GM23338 (cell line): Measurements from ENCODE around the gene APBB1IP. TPM values are rescaled to one million over a fixed set of nuclear protein-coding genes. Genes with fewer than 3 reads are reported as not detected.

Source experiments
- ATAC-seq: fragments of 200-7000 bp; cut with Tn5 transposase; 3 replicates; pipeline ENCODE4 v1.9.1; 2020
- DNase-seq: peaks from one replicate; pipeline ENCODE4 v3.0.0-alpha.2; 2015; ENCODE audit warnings: low spot score
- H2AFZ ChIP-seq: fragments of 200-600 bp; sonication (generic); 2 replicates; pipeline ENCODE4 v1.8.0; 2016; ENCODE audit warnings: antibody characterized with exemption, mild to moderate bottlenecking, moderate library complexity
- H3F3A ChIP-seq: fragments of 200-600 bp; sonication (generic); replicated peaks from 2 replicates; pipeline ENCODE4 v1.8.0; 2017; ENCODE audit warnings: antibody characterized with exemption, mixed run types, low read depth
- H3K27ac ChIP-seq: fragments of 200-600 bp; sonication (generic); 2 replicates; pipeline ENCODE4 v1.6.1; 2016; ENCODE audit warnings: low read depth
- H3K27me3 ChIP-seq: fragments of 200-600 bp; sonication (generic); 2 replicates; pipeline ENCODE4 v1.8.0; 2016; ENCODE audit warnings: mild to moderate bottlenecking, mixed run types, moderate library complexity; ENCODE audit not compliant: insufficient read depth
- H3K36me3 ChIP-seq: fragments of 200-600 bp; sonication (generic); 2 replicates; pipeline ENCODE4 v1.8.0; 2016; ENCODE audit warnings: mild to moderate bottlenecking; ENCODE audit not compliant: insufficient read depth
- H3K4me1 ChIP-seq: fragments of 200-600 bp; sonication (generic); 2 replicates; pipeline ENCODE4 v1.8.0; 2016; ENCODE audit warnings: mild to moderate bottlenecking, moderate library complexity; ENCODE audit not compliant: insufficient read depth
- H3K4me2 ChIP-seq: fragments of 200-600 bp; sonication (generic); 2 replicates; pipeline ENCODE4 v1.7.1; 2017; ENCODE audit warnings: mixed run types
- H3K4me3 ChIP-seq: fragments of 200-600 bp; sonication (generic); 2 replicates; pipeline ENCODE4 v1.6.1; 2016; ENCODE audit warnings: mixed run types
- H3K79me2 ChIP-seq: fragments of 200-600 bp; sonication (generic); replicated peaks from 2 replicates; pipeline ENCODE4 v1.8.0; 2017; ENCODE audit warnings: mild to moderate bottlenecking; ENCODE audit not compliant: insufficient read depth
- H3K9me2 ChIP-seq: fragments of 200-600 bp; sonication (generic); 2 replicates; pipeline ENCODE4 v1.8.0; 2017; ENCODE audit not compliant: insufficient read depth
- H4K20me1 ChIP-seq: fragments of 200-600 bp; sonication (generic); replicated peaks from 2 replicates; pipeline ENCODE4 v1.8.0; 2017; ENCODE audit warnings: mild to moderate bottlenecking; ENCODE audit not compliant: insufficient read depth
- H3K27ac Mint-ChIP-seq: 2 replicates; pipeline ENCODE4 v1.8.0; 2020; ENCODE audit warnings: inconsistent platforms, mild to moderate bottlenecking, moderate library complexity, mixed read lengths
- H3K27me3 Mint-ChIP-seq: 3 replicates; pipeline ENCODE4 v1.8.0; 2022; ENCODE audit warnings: low read depth, mild to moderate bottlenecking, moderate library complexity, mixed read lengths, inconsistent platforms; ENCODE audit not compliant: insufficient read depth, poor library complexity
- H3K36me3 Mint-ChIP-seq: 3 replicates; pipeline ENCODE4 v1.8.0; 2021; ENCODE audit warnings: low read depth, mild to moderate bottlenecking, inconsistent platforms, moderate library complexity, mixed read lengths
- H3K4me1 Mint-ChIP-seq: 3 replicates; pipeline ENCODE4 v1.8.0; 2020; ENCODE audit warnings: mild to moderate bottlenecking, inconsistent platforms, mixed read lengths
- H3K4me3 Mint-ChIP-seq: 3 replicates; pipeline ENCODE4 v1.8.0; 2021; ENCODE audit warnings: moderate library complexity, mild to moderate bottlenecking, inconsistent platforms, mixed read lengths
- H3K9me3 Mint-ChIP-seq: 3 replicates; pipeline ENCODE4 v1.8.0; 2020; ENCODE audit warnings: moderate library complexity, mild to moderate bottlenecking, inconsistent platforms, mixed read lengths
- CREB1 ChIP-seq: fragments of 250-450 bp; sonication (Bioruptor Pico); IDR thresholded peaks from 2 replicates; pipeline ENCODE4 v1.5.0; 2020; ENCODE audit warnings: low read depth, mild to moderate bottlenecking, moderate library complexity
- EZH2 ChIP-seq: fragments of 200-600 bp; sonication (generic); IDR thresholded peaks from one replicate; pipeline ENCODE4 v1.8.0; 2017; ENCODE audit warnings: antibody characterized with exemption, mild to moderate bottlenecking, low read depth; ENCODE audit not compliant: unreplicated experiment
- ZNF114 ChIP-seq: fragments of 250-450 bp; sonication (Bioruptor Pico); IDR thresholded peaks from 2 replicates; pipeline ENCODE4 v1.5.0; 2020; ENCODE audit warnings: mild to moderate bottlenecking, moderate library complexity
- polyA plus RNA-seq: library from polyadenylated mRNA; unstranded; fragments of >200 nt; fragmentation: Nextera tagmentation; extraction: Ambion mirVana; gene quantifications from 2 replicates; pipeline ENCODE4 v1.2.1, GENCODE V29; 2016
- total RNA-seq: library from RNA; depleted of rRNA; stranded (reverse); fragments of >200 nt; shearing (Covaris generic); gene quantifications from 2 replicates; pipeline ENCODE4 v1.2.3, GENCODE V29; 2014
- TF ChIP-seq, protein P1 (sequence below): IDR thresholded peaks from 2 replicates; pipeline ENCODE4 v1.6.1; 2016; ENCODE audit warnings: antibody characterized with exemption
- TF ChIP-seq, protein P2 (sequence below), 2 experiments: fragments of 200-600 bp in 1 of 2; sonication (generic) in 1 of 2; conservative IDR thresholded peaks; 2 replicates each; pipeline versions ENCODE4 v1.5.1 to v1.6.1; 2016 to 2017; ENCODE audit warnings: antibody characterized with exemption in 2 of 2, low read depth in 2 of 2, mild to moderate bottlenecking in 2 of 2, moderate library complexity in 1 of 2

Gene APBB1IP
- total and polyA plus RNA-seq, 2 experiments from 2014 or later = 0.14 to 0.16 TPM

DNA sequence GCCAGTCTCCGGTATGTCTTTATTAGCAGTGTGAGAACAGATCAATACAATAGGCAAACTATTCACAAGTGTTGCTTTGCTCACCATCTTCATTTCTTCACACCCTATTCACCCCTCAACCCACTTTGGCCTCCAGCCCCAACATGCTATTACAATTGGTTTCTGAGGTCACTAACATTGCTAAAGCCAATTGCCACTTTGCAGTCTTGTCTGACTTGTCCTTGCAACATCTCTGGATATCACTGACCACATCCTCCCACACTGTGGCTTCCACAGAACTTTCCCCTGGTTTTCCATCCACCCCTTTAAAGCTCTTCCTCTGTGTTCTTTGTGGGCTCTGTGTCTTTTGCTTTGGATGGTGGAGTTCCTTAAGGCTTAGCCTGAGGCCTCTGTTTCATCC lies 5.2 kb upstream of the APBB1IP start:
- Histone ChIP-seq H3K27ac (no peak overlapping the region), H3K4me2 (no peak overlapping the region), H3K79me2 (no peaks in the 10 kb centered on the region), H4K20me1 (no peaks in the 10 kb centered on the region), H2AFZ (no peak overlapping the region), H3K4me3 (no peak overlapping the region), H3F3A (no peaks in the 10 kb centered on the region), H3K9me2 (0 out of 2 replicates have a peak, but pooled peaks cover 7% of the 10 kb centered on the region), H3K27me3 (peaks cover 13% of the 10 kb centered on the region), H3K4me1 (peaks cover 9% of the 10 kb centered on the region; the same call in 1 of the 2 replicates), H3K36me3 (no peaks in the 10 kb centered on the region)
- peaks cover 4% of the 10 kb centered on the region; the same call in 2 of the 3 replicates for H3K4me1 Mint-ChIP-seq
- DNase-seq = no peak
- ATAC-seq = no peak
- H3K36me3 Mint-ChIP-seq = no peaks in the 10 kb centered on the region
- no peaks in the 10 kb centered on the region for H3K9me3 Mint-ChIP-seq
- H3K4me3 Mint-ChIP-seq = no peak overlapping the region
- no peaks in the 10 kb centered on the region for H3K27me3 Mint-ChIP-seq
- TF ChIP-seq, protein P1, sequence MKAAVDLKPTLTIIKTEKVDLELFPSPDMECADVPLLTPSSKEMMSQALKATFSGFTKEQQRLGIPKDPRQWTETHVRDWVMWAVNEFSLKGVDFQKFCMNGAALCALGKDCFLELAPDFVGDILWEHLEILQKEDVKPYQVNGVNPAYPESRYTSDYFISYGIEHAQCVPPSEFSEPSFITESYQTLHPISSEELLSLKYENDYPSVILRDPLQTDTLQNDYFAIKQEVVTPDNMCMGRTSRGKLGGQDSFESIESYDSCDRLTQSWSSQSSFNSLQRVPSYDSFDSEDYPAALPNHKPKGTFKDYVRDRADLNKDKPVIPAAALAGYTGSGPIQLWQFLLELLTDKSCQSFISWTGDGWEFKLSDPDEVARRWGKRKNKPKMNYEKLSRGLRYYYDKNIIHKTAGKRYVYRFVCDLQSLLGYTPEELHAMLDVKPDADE = no peak
- no peak for TF ChIP-seq EZH2
- H3K27ac Mint-ChIP-seq = no peak overlapping the region

DNA sequence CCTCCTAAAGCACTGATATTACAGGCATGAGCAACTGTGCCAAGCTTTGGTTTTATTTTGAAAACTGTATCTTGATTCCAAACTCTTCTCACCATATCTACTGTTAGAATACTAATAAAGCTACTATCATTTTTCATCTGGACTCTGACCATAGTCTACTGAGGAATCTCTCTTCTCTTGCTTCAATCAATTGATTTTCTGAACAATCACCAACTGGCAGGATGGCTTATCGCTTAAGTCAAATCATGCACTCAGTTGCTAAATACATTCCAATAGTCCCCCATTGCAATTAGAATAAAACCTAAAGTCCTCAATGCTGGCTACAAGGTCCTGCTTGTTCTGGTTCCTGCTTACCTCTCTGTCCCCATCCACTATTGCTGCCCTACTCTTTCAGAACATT lies 2.3 kb upstream of the APBB1IP start:
- no peak for DNase-seq
- Mint-ChIP-seq H3K27ac (no peak overlapping the region), H3K4me1 (peaks cover 6% of the 10 kb centered on the region; the same call in 2 of the 3 replicates), H3K4me3 (no peak overlapping the region), H3K27me3 (peaks cover 10% of the 10 kb centered on the region), H3K9me3 (no peaks in the 10 kb centered on the region), H3K36me3 (no peaks in the 10 kb centered on the region)
- peaks cover 14% of the 10 kb centered on the region; the same call in 1 of the 2 replicates for H3K4me1 ChIP-seq
- H3F3A ChIP-seq = no peaks in the 10 kb centered on the region
- H2AFZ ChIP-seq = no peak overlapping the region
- H3K27me3 ChIP-seq = peaks cover 38% of the 10 kb centered on the region
- no peak overlapping the region for H3K27ac ChIP-seq
- no peak for ATAC-seq
- H3K79me2 ChIP-seq = no peaks in the 10 kb centered on the region
- no peak for TF ChIP-seq CREB1 (CRISPR knock-in tag)
- TF ChIP-seq EZH2 = no peak
- TF ChIP-seq, protein P2, sequence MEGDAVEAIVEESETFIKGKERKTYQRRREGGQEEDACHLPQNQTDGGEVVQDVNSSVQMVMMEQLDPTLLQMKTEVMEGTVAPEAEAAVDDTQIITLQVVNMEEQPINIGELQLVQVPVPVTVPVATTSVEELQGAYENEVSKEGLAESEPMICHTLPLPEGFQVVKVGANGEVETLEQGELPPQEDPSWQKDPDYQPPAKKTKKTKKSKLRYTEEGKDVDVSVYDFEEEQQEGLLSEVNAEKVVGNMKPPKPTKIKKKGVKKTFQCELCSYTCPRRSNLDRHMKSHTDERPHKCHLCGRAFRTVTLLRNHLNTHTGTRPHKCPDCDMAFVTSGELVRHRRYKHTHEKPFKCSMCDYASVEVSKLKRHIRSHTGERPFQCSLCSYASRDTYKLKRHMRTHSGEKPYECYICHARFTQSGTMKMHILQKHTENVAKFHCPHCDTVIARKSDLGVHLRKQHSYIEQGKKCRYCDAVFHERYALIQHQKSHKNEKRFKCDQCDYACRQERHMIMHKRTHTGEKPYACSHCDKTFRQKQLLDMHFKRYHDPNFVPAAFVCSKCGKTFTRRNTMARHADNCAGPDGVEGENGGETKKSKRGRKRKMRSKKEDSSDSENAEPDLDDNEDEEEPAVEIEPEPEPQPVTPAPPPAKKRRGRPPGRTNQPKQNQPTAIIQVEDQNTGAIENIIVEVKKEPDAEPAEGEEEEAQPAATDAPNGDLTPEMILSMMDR (conservative IDR thresholded peaks at IDR 0.05; ENCODE audit: low read depth in 2 of 2) = no peak
- H3K4me3 ChIP-seq = no peak overlapping the region
- H3K9me2 ChIP-seq = 0 out of 2 replicates have a peak, but pooled peaks cover 7% of the 10 kb centered on the region
- H3K36me3 ChIP-seq = no peaks in the 10 kb centered on the region
- no peak overlapping the region for H3K4me2 ChIP-seq
- H4K20me1 ChIP-seq = no peaks in the 10 kb centered on the region

DNA sequence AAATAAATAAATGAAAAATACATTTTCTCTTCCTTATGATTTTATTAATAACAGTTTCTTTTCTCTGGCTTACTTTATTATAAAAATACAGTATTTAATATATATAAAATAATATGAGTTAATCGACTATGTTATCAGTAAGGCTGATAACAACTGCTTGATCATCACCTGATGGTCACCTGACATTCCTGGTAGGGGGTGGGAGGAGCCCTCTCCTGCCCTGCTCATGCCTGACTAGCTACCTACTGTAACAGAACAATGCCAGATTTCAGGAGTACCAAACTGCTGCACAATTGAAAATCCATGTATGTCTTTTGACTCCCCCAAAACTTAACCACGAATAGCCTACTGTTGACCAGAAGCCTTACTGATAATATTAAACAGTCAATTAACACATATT lies 1.3 kb upstream of the APBB1IP start:
- Mint-ChIP-seq H3K36me3 (no peaks in the 10 kb centered on the region), H3K27ac (no peak overlapping the region), H3K9me3 (no peaks in the 10 kb centered on the region), H3K4me3 (no peak overlapping the region), H3K27me3 (peaks cover 10% of the 10 kb centered on the region), H3K4me1 (peaks cover 6% of the 10 kb centered on the region; the same call in 2 of the 3 replicates)
- 0 out of 2 replicates have a peak, but pooled peaks cover 5% of the 10 kb centered on the region for H3K9me2 ChIP-seq
- H3K36me3 ChIP-seq = no peaks in the 10 kb centered on the region
- no peaks in the 10 kb centered on the region for H3F3A ChIP-seq
- peaks cover 14% of the 10 kb centered on the region; the same call in 1 of the 2 replicates for H3K4me1 ChIP-seq
- H3K4me3 ChIP-seq = no peak overlapping the region
- H3K79me2 ChIP-seq = no peaks in the 10 kb centered on the region
- no peaks in the 10 kb centered on the region for H4K20me1 ChIP-seq
- H3K27ac ChIP-seq = no peak overlapping the region
- no peak for TF ChIP-seq ZNF114 (CRISPR knock-in tag)
- TF ChIP-seq, protein P1 = no peak
- H3K27me3 ChIP-seq = peaks cover 38% of the 10 kb centered on the region
- no peak overlapping the region for H2AFZ ChIP-seq
- DNase-seq (peak; percentile 1), ATAC-seq (no peak)
- H3K4me2 ChIP-seq = no peak overlapping the region
